ENCODE results near the gene TBC1D10A.

GRCh38 chr22:30285846-30286200, 40.9 kb downstream of the TBC1D10A start:
- TF ChIP-seq CTCF (conservative IDR thresholded peaks at IDR 0.05; ENCODE audit: low read length) (no peak), EZH2phosphoT487 (IDR thresholded peaks at IDR 0.05; ENCODE audit: borderline replicate concordance) (no peak)
